Measurements from ENCODE around the gene ABCA8.
"Not testable (repeated sequence)": the region's sequence is repeated elsewhere in the genome, so short reads cannot be mapped to it uniquely, and the experiment has no call there.

The ABCA8 gene

GRCh38 chr17:68840073-68840472 lies 115.1 kb downstream of the ABCA8 start:
- Histone ChIP-seq H3K9ac (ENCODE audit: low read depth, low read length) (no peak overlapping the region), H3K9me3 (ENCODE audit: control insufficient read depth, insufficient read depth, low read length) (no peaks in the 10 kb centered on the region), H3K4me1 (ENCODE audit: insufficient read depth, low read length) (no peaks in the 10 kb centered on the region), H3K36me3 (ENCODE audit: insufficient read depth, low read length) (no peaks in the 10 kb centered on the region)

GRCh38 chr17:68835071-68835470 lies 120.1 kb downstream of the ABCA8 start:
- Histone ChIP-seq H3K9ac (ENCODE audit: low read depth, low read length) (no peak overlapping the region), H3K9me3 (ENCODE audit: control insufficient read depth, insufficient read depth, low read length) (no peaks in the 10 kb centered on the region), H3K36me3 (ENCODE audit: insufficient read depth, low read length) (no peaks in the 10 kb centered on the region), H3K4me1 (ENCODE audit: insufficient read depth, low read length) (no peaks in the 10 kb centered on the region)

- Histone ChIP-seq H3K9ac (ENCODE audit: low read depth, low read length) (no peak overlapping the region), H3K9me3 (ENCODE audit: control insufficient read depth, insufficient read depth, low read length) (no peaks in the 10 kb centered on the region), H3K36me3 (ENCODE audit: insufficient read depth, low read length) (no peaks in the 10 kb centered on the region), H3K4me1 (ENCODE audit: insufficient read depth, low read length) (no peaks in the 10 kb centered on the region)
Measured at GRCh38 chr17:68834328-68834836, 120.8 kb downstream of the ABCA8 start.

GRCh38 chr17:68832109-68832802 lies 122.9 kb downstream of the ABCA8 start:
- no peaks in the 10 kb centered on the region for H3K36me3 ChIP-seq (ENCODE audit: insufficient read depth, low read length)
- no peaks in the 10 kb centered on the region for H3K9me3 ChIP-seq (ENCODE audit: control insufficient read depth, insufficient read depth, low read length)
- H3K4me1 ChIP-seq (ENCODE audit: insufficient read depth, low read length) = no peaks in the 10 kb centered on the region
- H3K9ac ChIP-seq (ENCODE audit: low read depth, low read length) = no peak overlapping the region

- H3K9ac ChIP-seq (ENCODE audit: low read depth, low read length) = no peak overlapping the region
- no peaks in the 10 kb centered on the region for H3K9me3 ChIP-seq (ENCODE audit: control insufficient read depth, insufficient read depth, low read length)
- H3K36me3 ChIP-seq (ENCODE audit: insufficient read depth, low read length) = no peaks in the 10 kb centered on the region
- no peaks in the 10 kb centered on the region for H3K4me1 ChIP-seq (ENCODE audit: insufficient read depth, low read length)
Measured at GRCh38 chr17:68831170-68831569, 124.0 kb downstream of the ABCA8 start.

GRCh38 chr17:68830313-68830712 lies 124.9 kb downstream of the ABCA8 start:
- H3K9me3 ChIP-seq (ENCODE audit: control insufficient read depth, insufficient read depth, low read length) = no peaks in the 10 kb centered on the region
- no peak overlapping the region for H3K9ac ChIP-seq (ENCODE audit: low read depth, low read length)
- no peaks in the 10 kb centered on the region for H3K36me3 ChIP-seq (ENCODE audit: insufficient read depth, low read length)
- no peaks in the 10 kb centered on the region for H3K4me1 ChIP-seq (ENCODE audit: insufficient read depth, low read length)

GRCh38 chr17:68829211-68829610 lies 126.0 kb downstream of the ABCA8 start:
- Histone ChIP-seq H3K36me3 (ENCODE audit: insufficient read depth, low read length) (no peaks in the 10 kb centered on the region), H3K9me3 (ENCODE audit: control insufficient read depth, insufficient read depth, low read length) (no peaks in the 10 kb centered on the region), H3K9ac (ENCODE audit: low read depth, low read length) (no peak overlapping the region), H3K4me1 (ENCODE audit: insufficient read depth, low read length) (no peaks in the 10 kb centered on the region)

- Histone ChIP-seq H3K36me3 (ENCODE audit: insufficient read depth, low read length) (no peaks in the 10 kb centered on the region), H3K9ac (ENCODE audit: low read depth, low read length) (no peak overlapping the region), H3K9me3 (ENCODE audit: control insufficient read depth, insufficient read depth, low read length) (no peaks in the 10 kb centered on the region), H3K4me1 (ENCODE audit: insufficient read depth, low read length) (no peaks in the 10 kb centered on the region)
Measured at GRCh38 chr17:68824707-68825106, 130.5 kb downstream of the ABCA8 start.

- H3K9ac ChIP-seq (ENCODE audit: low read depth, low read length); H3K4me1 ChIP-seq (ENCODE audit: insufficient read depth, low read length); H3K9me3 ChIP-seq (ENCODE audit: control insufficient read depth, insufficient read depth, low read length); H3K36me3 ChIP-seq (ENCODE audit: insufficient read depth, low read length): not testable (repeated sequence)
Measured at GRCh38 chr17:68824185-68824584, 131.0 kb downstream of the ABCA8 start.

- Histone ChIP-seq H3K36me3 (ENCODE audit: insufficient read depth, low read length) (no peaks in the 10 kb centered on the region), H3K4me1 (ENCODE audit: insufficient read depth, low read length) (no peaks in the 10 kb centered on the region), H3K9ac (ENCODE audit: low read depth, low read length) (no peak overlapping the region), H3K9me3 (ENCODE audit: control insufficient read depth, insufficient read depth, low read length) (no peaks in the 10 kb centered on the region)
Measured at GRCh38 chr17:68822719-68823289, 132.4 kb downstream of the ABCA8 start.

GRCh38 chr17:68821860-68822696 lies 133.1 kb downstream of the ABCA8 start:
- H3K36me3 ChIP-seq (ENCODE audit: insufficient read depth, low read length) = no peaks in the 10 kb centered on the region
- H3K9me3 ChIP-seq (ENCODE audit: control insufficient read depth, insufficient read depth, low read length) = no peaks in the 10 kb centered on the region
- H3K9ac ChIP-seq (ENCODE audit: low read depth, low read length) = no peak overlapping the region
- no peaks in the 10 kb centered on the region for H3K4me1 ChIP-seq (ENCODE audit: insufficient read depth, low read length)

- H3K4me1 ChIP-seq (ENCODE audit: insufficient read depth, low read length) = no peaks in the 10 kb centered on the region
- H3K36me3 ChIP-seq (ENCODE audit: insufficient read depth, low read length) = no peaks in the 10 kb centered on the region
- no peaks in the 10 kb centered on the region for H3K9me3 ChIP-seq (ENCODE audit: control insufficient read depth, insufficient read depth, low read length)
- H3K9ac ChIP-seq (ENCODE audit: low read depth, low read length) = no peak overlapping the region
Measured at GRCh38 chr17:68820825-68821481, 134.2 kb downstream of the ABCA8 start.

- H3K36me3 ChIP-seq (ENCODE audit: insufficient read depth, low read length) = no peaks in the 10 kb centered on the region
- no peaks in the 10 kb centered on the region for H3K4me1 ChIP-seq (ENCODE audit: insufficient read depth, low read length)
- H3K9me3 ChIP-seq (ENCODE audit: control insufficient read depth, insufficient read depth, low read length) = no peaks in the 10 kb centered on the region
- H3K9ac ChIP-seq (ENCODE audit: low read depth, low read length) = no peak overlapping the region
Measured at GRCh38 chr17:68820476-68820824, 134.7 kb downstream of the ABCA8 start.

GRCh38 chr17:68819465-68819864 lies 135.7 kb downstream of the ABCA8 start:
- Histone ChIP-seq H3K9me3 (ENCODE audit: control insufficient read depth, insufficient read depth, low read length) (no peaks in the 10 kb centered on the region), H3K4me1 (ENCODE audit: insufficient read depth, low read length) (no peaks in the 10 kb centered on the region), H3K9ac (ENCODE audit: low read depth, low read length) (no peak overlapping the region), H3K36me3 (ENCODE audit: insufficient read depth, low read length) (no peaks in the 10 kb centered on the region)

All from ES-I3 (cell line).